ENCODE results near the gene ZMYM2.

ZMYM2 gene

GRCh38 chr13:20125783-20126165, 167.2 kb downstream of the ZMYM2 start:
- peaks cover 22% of the 10 kb centered on the region for H3K4me1 ChIP-seq (ENCODE audit: control insufficient read depth, insufficient read depth, low read length, unreplicated experiment)
- H3K4me3 ChIP-seq (ENCODE audit: low read depth, low read length) = no peak overlapping the region
- H3K36me3 ChIP-seq (ENCODE audit: insufficient read depth, low read length) = no peaks in the 10 kb centered on the region
- H2AFZ ChIP-seq (ENCODE audit: low read length, unreplicated experiment) = no peak overlapping the region
- peak overlapping the region; percentile 66 for H3K27ac ChIP-seq (ENCODE audit: low read depth, low read length)
- no peaks in the 10 kb centered on the region for H3K79me2 ChIP-seq (ENCODE audit: control insufficient read depth, insufficient read depth, low read length, unreplicated experiment)
- H3K27me3 ChIP-seq (ENCODE audit: insufficient read depth, low read length) = peaks cover 5% of the 10 kb centered on the region

GRCh38 chr13:20126541-20127261, 168.2 kb downstream of the ZMYM2 start:
- Histone ChIP-seq H3K27ac (ENCODE audit: low read depth, low read length) (no peak overlapping the region), H3K27me3 (ENCODE audit: insufficient read depth, low read length) (peaks cover 5% of the 10 kb centered on the region), H3K4me3 (ENCODE audit: low read depth, low read length) (no peak overlapping the region)

GRCh38 chr13:20127262-20127561, 168.7 kb downstream of the ZMYM2 start:
- Histone ChIP-seq H2AFZ (ENCODE audit: low read length, unreplicated experiment) (peak overlapping the region; percentile 47), H3K36me3 (ENCODE audit: insufficient read depth, low read length) (no peaks in the 10 kb centered on the region), H3K27ac (ENCODE audit: low read depth, low read length) (0 out of 2 replicates have a peak overlapping the region, but pooled peaks have one; percentile 23), H3K79me2 (ENCODE audit: control insufficient read depth, insufficient read depth, low read length, unreplicated experiment) (no peaks in the 10 kb centered on the region), H3K27me3 (ENCODE audit: insufficient read depth, low read length) (peaks cover 5% of the 10 kb centered on the region), H3K4me1 (ENCODE audit: control insufficient read depth, insufficient read depth, low read length, unreplicated experiment) (peaks cover 22% of the 10 kb centered on the region), H3K4me3 (ENCODE audit: low read depth, low read length) (peak overlapping the region; percentile 75)

More at GRCh38 chr13:20126541-20127261, 168.2 kb downstream of the ZMYM2 start:
- H3K36me3 ChIP-seq (ENCODE audit: insufficient read depth, low read length) = no peaks in the 10 kb centered on the region
- H3K4me1 ChIP-seq (ENCODE audit: control insufficient read depth, insufficient read depth, low read length, unreplicated experiment) = peaks cover 22% of the 10 kb centered on the region
- H3K79me2 ChIP-seq (ENCODE audit: control insufficient read depth, insufficient read depth, low read length, unreplicated experiment) = no peaks in the 10 kb centered on the region
- H2AFZ ChIP-seq (ENCODE audit: low read length, unreplicated experiment) = no peak overlapping the region

GRCh38 chr13:20127562-20128458, 169.3 kb downstream of the ZMYM2 start:
- Histone ChIP-seq H2AFZ (ENCODE audit: low read length, unreplicated experiment) (peak overlapping the region; percentile 47), H3K4me3 (ENCODE audit: low read depth, low read length) (peak overlapping the region; percentile 75), H3K27ac (ENCODE audit: low read depth, low read length) (peak overlapping the region; percentile 23; the same call in 1 of the 2 replicates)

DNA sequence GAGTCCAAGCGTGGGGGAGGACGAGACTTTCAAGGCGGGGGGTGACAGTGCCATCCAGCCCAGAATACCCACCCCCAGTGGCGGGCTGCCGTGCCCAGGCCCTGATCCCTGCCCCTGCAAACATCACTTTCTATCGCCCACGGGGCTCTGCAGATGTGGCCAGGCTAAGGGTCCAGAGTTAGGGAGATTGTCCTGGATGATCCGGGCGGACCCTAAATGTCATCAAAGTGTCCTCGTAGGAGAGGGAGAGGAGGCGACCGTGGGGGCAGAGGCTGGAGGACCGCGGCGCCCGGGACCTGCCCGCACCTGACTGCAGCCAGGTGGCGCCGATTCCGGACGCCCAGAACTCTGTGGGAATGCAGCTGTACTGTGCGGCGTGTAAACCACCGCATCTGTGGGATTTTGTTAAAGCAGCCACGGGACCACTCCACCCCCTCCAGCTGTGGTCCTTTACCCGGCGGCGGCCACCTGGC, 170.0 kb downstream of the ZMYM2 start:
- Histone ChIP-seq H3K27ac (ENCODE audit: low read depth, low read length) (no peak overlapping the region), H3K79me2 (ENCODE audit: control insufficient read depth, insufficient read depth, low read length, unreplicated experiment) (no peaks in the 10 kb centered on the region), H2AFZ (ENCODE audit: low read length, unreplicated experiment) (peak overlapping the region; percentile 33), H3K36me3 (ENCODE audit: insufficient read depth, low read length) (no peaks in the 10 kb centered on the region), H3K27me3 (ENCODE audit: insufficient read depth, low read length) (peaks cover 5% of the 10 kb centered on the region), H3K4me1 (ENCODE audit: control insufficient read depth, insufficient read depth, low read length, unreplicated experiment) (peaks cover 22% of the 10 kb centered on the region), H3K4me3 (ENCODE audit: low read depth, low read length) (peak overlapping the region; percentile 75)

More at GRCh38 chr13:20127562-20128458, 169.3 kb downstream of the ZMYM2 start:
- Histone ChIP-seq H3K4me1 (ENCODE audit: control insufficient read depth, insufficient read depth, low read length, unreplicated experiment) (peaks cover 22% of the 10 kb centered on the region), H3K79me2 (ENCODE audit: control insufficient read depth, insufficient read depth, low read length, unreplicated experiment) (no peaks in the 10 kb centered on the region), H3K27me3 (ENCODE audit: insufficient read depth, low read length) (peaks cover 5% of the 10 kb centered on the region), H3K36me3 (ENCODE audit: insufficient read depth, low read length) (no peaks in the 10 kb centered on the region)

GRCh38 chr13:20129076-20129475, 170.5 kb downstream of the ZMYM2 start:
- no peak overlapping the region for H2AFZ ChIP-seq (ENCODE audit: low read length, unreplicated experiment)
- no peaks in the 10 kb centered on the region for H3K79me2 ChIP-seq (ENCODE audit: control insufficient read depth, insufficient read depth, low read length, unreplicated experiment)
- no peak overlapping the region for H3K4me3 ChIP-seq (ENCODE audit: low read depth, low read length)
- H3K27ac ChIP-seq (ENCODE audit: low read depth, low read length) = no peak overlapping the region
- H3K4me1 ChIP-seq (ENCODE audit: control insufficient read depth, insufficient read depth, low read length, unreplicated experiment) = peaks cover 20% of the 10 kb centered on the region
- H3K36me3 ChIP-seq (ENCODE audit: insufficient read depth, low read length) = no peaks in the 10 kb centered on the region
- peaks cover 5% of the 10 kb centered on the region for H3K27me3 ChIP-seq (ENCODE audit: insufficient read depth, low read length)

DNA sequence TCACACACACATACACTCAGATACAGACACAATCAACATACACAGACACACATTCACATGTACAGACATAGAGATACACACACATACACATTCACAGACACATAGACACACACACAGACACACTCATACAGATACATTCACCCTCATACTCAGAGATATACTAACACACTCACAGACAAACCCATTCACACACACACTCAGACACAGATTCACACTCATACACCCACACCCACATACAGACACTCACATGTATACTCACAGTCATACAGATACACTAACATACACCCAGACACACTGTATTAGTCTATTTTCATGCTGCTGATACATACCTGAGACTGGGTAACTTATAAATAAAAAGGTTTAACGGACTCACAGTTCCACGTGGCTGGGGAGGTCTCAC, 171.5 kb downstream of the ZMYM2 start:
- no peak overlapping the region for H3K4me3 ChIP-seq (ENCODE audit: low read depth, low read length)
- H3K79me2 ChIP-seq (ENCODE audit: control insufficient read depth, insufficient read depth, low read length, unreplicated experiment) = no peaks in the 10 kb centered on the region
- H2AFZ ChIP-seq (ENCODE audit: low read length, unreplicated experiment) = no peak overlapping the region
- peaks cover 13% of the 10 kb centered on the region for H3K4me1 ChIP-seq (ENCODE audit: control insufficient read depth, insufficient read depth, low read length, unreplicated experiment)
- no peak overlapping the region for H3K27ac ChIP-seq (ENCODE audit: low read depth, low read length)
- peaks cover 5% of the 10 kb centered on the region for H3K27me3 ChIP-seq (ENCODE audit: insufficient read depth, low read length)
- H3K36me3 ChIP-seq (ENCODE audit: insufficient read depth, low read length) = no peaks in the 10 kb centered on the region

- H3K79me2 ChIP-seq (ENCODE audit: control insufficient read depth, insufficient read depth, low read length, unreplicated experiment) = no peaks in the 10 kb centered on the region
- no peak overlapping the region for H3K27ac ChIP-seq (ENCODE audit: low read depth, low read length)
- peaks cover 8% of the 10 kb centered on the region for H3K4me1 ChIP-seq (ENCODE audit: control insufficient read depth, insufficient read depth, low read length, unreplicated experiment)
- H3K36me3 ChIP-seq (ENCODE audit: insufficient read depth, low read length) = no peaks in the 10 kb centered on the region
- no peak overlapping the region for H3K4me3 ChIP-seq (ENCODE audit: low read depth, low read length)
- H2AFZ ChIP-seq (ENCODE audit: low read length, unreplicated experiment) = no peak overlapping the region
- H3K27me3 ChIP-seq (ENCODE audit: insufficient read depth, low read length) = peaks cover 5% of the 10 kb centered on the region
Measured at GRCh38 chr13:20130652-20131051, 172.1 kb downstream of the ZMYM2 start.

DNA sequence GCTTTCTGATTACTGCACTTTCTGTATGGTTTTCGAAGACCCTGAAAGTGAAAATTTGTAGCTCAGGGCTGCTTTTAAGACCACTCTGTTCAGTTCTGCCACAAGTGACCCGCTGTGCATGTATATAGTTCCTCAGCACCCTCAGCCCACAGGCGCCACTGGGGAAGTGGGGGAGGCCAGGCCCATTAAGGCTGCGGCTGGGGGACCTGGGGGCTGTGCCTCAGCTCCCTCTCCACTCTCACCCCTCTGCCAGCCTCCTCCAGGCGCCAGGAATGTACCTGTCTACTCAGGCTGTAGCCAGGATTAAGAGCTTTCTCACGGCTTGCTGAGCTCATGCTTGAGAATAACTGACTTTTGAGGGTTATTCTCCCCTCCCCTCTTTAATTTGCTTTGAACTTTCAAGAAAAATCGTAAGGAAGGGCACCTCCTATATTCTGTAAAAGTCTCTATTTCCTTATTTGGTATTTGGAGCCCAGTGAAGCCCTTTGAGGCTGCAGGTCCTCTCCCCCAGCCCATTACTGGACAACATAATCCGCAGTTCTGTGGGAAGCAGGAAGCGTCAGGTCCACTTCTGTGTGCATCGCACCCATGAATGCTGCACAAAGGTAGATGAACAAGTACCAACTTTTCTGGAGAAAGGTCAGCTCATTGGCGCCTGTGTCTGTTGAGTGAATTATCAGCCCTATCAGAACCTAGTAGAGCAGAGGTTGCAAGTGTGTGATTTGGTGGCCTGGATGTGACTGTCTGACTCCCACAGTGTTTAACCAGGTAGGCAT, 172.7 kb downstream of the ZMYM2 start:
- no peak overlapping the region for H2AFZ ChIP-seq (ENCODE audit: low read length, unreplicated experiment)
- H3K79me2 ChIP-seq (ENCODE audit: control insufficient read depth, insufficient read depth, low read length, unreplicated experiment) = no peaks in the 10 kb centered on the region
- no peak overlapping the region for H3K4me3 ChIP-seq (ENCODE audit: low read depth, low read length)
- no peak overlapping the region for H3K27ac ChIP-seq (ENCODE audit: low read depth, low read length)
- no peaks in the 10 kb centered on the region for H3K36me3 ChIP-seq (ENCODE audit: insufficient read depth, low read length)
- peaks cover 5% of the 10 kb centered on the region for H3K27me3 ChIP-seq (ENCODE audit: insufficient read depth, low read length)
- peaks cover 4% of the 10 kb centered on the region for H3K4me1 ChIP-seq (ENCODE audit: control insufficient read depth, insufficient read depth, low read length, unreplicated experiment)

DNA sequence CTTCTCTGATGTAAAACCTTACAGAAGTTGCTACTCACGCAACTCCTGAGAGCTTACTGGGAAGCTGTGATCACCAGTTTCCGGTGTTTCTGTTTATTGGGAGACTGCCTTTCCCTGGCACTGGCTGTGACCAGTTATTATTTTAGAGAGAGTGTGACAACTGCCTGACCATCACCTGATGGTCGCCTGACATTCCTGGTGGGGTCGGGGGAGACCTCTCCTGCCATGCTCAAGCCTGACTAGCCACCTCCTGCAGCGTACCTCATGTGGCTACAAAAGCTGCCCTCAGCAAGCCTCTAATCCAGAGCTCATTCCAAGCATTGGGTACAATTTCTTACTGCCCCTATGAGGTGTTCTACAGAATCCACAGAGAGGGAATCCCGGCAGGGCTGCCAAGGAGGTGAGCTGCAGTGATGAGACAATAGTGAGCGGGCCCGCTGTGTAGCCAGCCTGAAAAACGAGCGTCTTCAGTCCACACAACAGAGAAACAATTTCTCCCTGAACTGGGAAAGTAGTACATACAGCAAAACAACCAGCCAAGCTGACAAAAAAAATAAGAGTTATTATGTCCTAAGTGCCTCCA, 173.6 kb downstream of the ZMYM2 start:
- no peaks in the 10 kb centered on the region for H3K79me2 ChIP-seq (ENCODE audit: control insufficient read depth, insufficient read depth, low read length, unreplicated experiment)
- H3K36me3 ChIP-seq (ENCODE audit: insufficient read depth, low read length) = no peaks in the 10 kb centered on the region
- no peak overlapping the region for H3K4me3 ChIP-seq (ENCODE audit: low read depth, low read length)
- peaks cover 10% of the 10 kb centered on the region for H3K27me3 ChIP-seq (ENCODE audit: insufficient read depth, low read length)
- H3K4me1 ChIP-seq (ENCODE audit: control insufficient read depth, insufficient read depth, low read length, unreplicated experiment) = peaks cover 4% of the 10 kb centered on the region
- no peak overlapping the region for H2AFZ ChIP-seq (ENCODE audit: low read length, unreplicated experiment)
- H3K27ac ChIP-seq (ENCODE audit: low read depth, low read length) = no peak overlapping the region

Data from ACC112 (cell line).